HG02571 (cell line): ENCODE measurements around the gene PCSK7.
"Not testable (repeated sequence)": the region's sequence is repeated elsewhere in the genome, so short reads cannot be mapped to it uniquely, and the experiment has no call there.

Source experiments
- ATAC-seq: cut with Tn5 transposase; IDR thresholded peaks from one replicate; pipeline ENCODE4 v1.9.1; 2021; ENCODE audit warnings: mild to moderate bottlenecking, moderate library complexity; ENCODE audit not compliant: unreplicated experiment

The PCSK7 gene

DNA sequence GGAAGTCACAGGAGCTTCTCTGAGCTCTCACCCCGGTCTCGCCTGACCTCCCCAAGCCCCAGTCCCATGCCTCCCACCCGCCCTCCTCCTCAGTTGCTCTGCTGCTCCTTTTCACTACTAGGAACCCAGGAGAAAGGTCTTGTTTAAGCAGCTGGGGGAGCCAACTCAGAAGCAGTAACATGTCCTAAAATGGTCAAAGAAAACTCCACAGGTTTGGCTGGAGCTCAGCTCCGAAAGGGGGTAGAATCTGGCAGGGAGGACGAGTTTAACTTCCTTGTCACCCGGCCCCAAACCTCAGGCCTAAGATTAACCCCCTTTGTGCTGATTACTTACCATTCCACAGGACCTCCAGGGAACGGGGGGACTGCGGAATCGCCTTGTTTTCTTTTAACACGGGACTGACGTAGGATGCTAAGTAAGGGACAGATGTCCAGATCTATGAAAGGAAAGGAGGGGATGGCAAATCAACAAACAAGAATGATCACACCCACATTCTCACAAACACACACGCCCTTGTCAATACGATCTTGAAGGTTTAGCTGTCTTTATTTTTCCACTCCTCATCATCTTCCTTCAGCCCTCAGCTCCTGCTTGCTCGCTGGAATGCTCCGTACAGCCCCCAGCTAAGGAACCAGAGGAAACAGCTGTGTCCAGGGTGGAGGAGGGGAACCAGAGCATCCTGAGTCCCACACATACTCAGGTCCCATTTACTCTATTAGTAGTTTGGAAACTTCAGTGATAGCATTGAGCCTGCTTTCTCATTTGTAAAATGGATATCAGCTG, 13.5 kb downstream of the PCSK7 start:
- ATAC-seq = no peak

DNA sequence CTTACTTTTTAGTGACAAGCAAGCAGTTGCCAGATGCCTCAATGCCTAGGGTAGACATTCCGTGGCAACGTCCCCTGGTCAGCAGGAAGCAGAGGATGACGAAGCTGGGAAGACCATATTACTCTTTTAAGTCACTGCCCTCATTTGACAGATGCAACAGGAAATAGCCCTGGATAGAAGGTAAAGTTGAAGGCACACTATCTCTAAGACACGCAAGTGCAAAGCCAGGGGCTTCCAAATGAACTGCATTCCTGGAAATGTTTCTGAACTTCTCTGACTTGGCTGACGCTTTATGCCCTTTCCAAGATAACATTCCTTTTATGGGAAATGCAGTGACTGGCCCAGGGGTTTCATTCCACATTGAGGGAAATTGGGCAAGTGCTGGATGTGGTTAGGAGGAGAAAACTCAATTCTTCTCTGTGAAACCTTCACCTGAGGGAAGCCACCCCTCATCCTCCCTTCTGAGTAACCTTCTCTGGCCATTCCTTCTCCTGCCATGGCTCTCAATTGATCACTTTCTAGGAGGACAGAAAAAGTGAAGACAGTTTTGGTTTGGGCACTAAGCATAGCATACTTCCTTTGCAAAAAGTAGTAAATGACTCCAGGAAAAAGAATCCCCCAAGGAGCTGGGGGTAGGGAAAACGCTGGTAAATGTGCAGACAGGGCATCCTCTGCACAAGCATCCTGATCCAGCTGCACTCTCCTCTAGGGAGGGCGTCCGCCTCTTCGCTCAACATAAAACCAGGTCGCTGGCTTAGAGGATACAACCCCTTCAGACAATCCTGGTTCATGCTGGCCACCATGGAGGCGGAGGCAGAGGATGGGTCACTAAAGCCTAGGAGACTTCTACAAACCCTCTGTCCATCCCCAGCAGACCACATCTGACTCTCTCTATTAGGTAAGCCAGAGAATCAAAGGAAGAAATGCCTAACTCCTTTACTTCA, 14.5 kb downstream of the PCSK7 start:
- no peak for ATAC-seq

DNA sequence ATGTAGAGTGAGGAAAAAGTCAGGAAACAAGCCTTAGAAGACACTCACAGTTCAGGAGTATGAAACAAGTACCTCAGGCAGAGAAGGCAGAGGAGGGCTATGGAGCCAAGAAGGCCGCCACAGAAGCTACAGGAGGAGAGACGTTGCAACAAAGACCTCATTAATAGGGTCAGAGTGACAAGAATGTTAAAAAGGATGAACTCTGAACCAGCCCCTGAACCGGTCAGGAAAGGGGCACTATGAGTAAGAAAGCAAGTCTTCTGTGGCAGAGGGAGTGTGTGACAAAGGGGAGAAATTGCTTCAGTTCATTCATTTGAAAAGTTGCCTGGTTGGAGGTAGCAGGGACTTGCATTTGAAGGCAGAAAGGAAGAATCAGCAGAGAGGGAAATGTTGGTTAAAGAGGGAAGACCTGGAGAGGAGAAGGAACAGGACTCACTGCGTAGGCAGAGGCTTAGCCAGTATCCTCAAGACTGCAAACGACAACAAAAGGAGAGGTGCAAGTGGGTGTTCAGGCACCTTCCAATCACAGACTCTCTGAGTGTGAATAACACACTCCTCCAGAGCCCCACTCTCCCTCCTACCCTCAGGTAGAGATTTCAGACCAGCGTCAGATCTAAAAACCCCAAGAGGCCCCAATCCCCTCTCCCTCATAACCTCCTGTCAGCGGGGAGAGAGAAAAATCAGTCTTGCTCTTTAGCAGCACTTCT, 17.3 kb downstream of the PCSK7 start:
- no peak for ATAC-seq

DNA sequence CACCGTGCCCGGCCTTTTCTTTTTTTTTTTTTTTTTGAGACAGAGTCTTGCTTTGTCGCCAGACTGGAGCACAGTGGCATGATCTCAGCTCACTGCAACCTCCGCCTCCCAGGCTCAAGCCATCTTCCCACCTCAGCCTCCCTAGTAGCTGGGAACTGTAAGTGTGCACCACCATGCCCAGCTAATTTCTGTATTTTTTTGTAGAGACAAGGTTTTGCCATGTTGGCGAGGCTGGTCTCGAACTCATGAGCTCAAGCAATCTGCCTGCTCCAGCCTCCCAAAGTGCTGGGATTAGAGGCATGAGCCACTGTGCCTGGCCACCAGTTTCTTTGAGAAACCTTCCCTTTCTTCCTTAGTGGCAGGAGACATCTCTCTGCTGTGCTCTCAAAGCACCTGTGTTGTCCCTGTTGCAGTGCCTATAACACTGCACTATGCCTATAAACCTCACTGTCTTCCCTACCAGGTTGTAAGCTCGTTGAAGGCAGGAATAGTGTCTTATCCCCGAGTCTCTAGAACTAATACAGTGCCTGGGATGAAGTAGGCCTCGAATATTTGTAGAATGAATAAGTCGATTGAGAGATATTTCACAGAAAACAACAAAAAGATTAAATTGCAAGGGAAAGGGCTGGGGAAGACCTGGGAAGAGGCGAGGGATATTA, 19.0 kb downstream of the PCSK7 start:
- no peak for ATAC-seq

DNA sequence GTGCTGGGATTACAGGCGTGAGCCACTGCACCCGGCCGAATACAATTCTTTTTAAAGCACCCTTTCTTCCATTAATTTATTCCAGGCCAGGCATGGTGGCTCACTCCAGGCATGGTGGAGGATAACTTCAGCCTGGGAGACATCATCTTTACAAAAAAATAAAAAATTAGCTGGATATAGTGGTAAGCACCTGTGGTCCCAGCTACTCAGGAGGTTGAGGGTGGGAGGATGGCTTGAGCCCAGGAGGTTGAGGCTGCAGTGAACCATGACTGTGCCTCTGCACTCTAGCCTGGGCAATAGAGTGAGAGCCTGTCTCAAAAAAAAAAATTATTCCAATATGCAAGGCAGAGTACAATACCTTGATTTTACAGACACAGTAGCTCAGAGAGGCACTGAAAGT, 21.3 kb downstream of the PCSK7 start:
- no peak for ATAC-seq

DNA sequence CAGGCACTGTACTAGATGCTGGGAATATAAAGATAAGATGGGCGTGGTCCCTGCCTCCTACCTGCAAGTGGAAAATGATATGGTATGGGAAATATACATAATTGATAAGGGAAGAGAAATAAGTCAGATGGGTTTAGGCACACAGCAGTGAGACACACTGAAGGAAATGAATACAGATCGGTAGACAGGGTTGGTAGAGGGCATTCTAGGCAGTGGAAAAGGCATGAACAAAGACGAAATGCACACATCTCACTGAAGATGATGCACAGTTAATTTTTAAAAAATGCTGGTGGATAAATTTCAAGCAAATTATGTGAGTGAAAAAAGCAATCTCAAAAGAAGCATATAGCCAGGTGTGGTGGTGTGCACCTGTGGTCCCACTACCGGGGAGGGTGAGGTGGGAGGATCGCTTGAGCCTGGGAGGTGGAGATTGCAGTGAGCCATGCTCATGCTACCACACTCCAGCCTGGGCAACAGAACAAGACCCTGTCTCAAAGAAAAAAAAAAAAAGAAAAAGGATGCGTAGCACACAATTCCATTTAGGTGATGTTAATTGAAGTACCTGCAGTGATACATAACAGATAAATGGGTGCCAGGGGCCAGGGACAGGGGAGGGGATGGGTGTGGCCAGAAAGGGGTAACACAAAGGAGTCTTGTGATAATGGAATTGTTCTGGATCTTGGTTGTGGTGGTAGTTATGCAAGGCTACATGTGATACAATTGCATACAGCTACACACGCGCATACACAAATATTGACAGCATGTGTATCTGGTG, 22.3 kb downstream of the PCSK7 start:
- ATAC-seq = not testable (repeated sequence)

DNA sequence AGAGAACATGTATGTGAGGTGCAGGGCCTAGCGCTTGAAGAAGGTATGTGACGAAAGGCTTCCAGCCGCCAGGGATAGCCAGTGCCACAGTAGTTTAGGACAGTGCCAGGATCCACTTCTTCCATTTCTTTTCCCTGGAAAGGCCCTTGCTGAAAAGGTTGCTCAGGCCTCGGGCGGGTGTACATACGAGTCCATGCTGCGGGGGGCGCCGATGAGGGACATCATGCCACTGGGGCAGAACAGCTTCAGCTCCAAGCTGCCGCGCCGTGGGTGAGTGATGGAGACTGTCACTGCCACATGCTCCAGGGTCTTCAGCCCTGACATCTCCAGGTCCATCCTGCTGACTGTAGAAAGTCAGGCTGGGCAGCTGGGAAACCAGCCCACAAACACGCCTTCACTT, 23.2 kb downstream of the PCSK7 start:
- not testable (repeated sequence) for ATAC-seq

DNA sequence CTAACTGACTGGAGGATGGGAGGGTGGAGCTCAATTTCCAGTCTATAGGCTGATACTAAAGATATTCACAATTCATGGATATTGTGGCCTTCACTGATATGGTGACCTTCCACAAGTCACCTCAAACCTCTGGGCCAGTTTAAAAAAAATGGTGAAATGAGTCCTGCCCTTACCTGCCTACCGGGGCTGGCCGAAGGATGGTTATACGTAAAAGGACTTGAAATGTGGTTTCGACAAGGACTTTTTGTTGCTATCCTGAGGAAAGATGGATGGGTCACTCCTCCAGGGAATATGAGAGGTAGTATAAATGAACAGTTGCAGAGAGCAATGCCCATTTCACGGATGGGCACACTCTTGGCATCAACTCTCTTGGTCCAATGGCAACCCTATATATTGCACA, 24.4 kb downstream of the PCSK7 start:
- not testable (repeated sequence) for ATAC-seq

DNA sequence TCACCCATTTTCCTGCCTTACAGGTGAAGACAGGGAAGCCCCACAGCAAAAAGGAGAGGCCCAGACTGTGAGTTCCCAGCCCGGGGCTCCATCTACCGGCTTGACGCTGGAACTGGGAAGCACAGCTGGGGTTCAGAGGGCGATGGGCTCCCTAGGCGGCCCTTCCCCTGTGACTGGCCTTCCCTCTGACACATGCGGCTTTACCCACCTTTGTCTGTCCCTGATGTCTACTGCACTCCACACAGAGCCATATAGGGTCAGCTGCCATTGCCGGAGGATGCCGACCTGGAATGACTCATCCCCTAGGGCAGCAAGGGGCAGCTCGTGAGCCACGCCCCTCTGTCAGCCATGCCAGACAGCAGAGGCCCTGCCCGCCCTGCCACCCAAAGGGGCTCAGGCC, 25.0 kb downstream of the PCSK7 start:
- ATAC-seq = not testable (repeated sequence)

DNA sequence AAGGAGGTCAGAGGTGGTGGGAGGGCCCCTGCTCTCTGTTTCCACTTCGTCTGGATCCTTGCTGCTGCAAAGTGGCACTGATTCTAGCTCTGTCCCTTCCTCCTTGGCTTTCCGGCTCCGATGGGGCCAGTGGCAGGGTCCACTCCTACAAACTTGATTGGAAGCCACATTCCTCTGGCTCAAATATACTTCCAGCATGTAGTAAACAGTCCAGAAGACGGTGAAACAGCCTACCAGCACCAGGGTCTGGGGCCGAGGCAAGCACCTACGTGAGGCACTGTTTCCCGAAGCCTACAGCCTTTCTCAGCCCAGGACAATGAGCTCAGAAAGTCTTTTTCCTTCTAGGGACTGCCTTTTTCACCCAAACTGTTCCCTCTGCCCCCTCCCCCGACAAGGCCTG, 25.8 kb downstream of the PCSK7 start:
- not testable (repeated sequence) for ATAC-seq

DNA sequence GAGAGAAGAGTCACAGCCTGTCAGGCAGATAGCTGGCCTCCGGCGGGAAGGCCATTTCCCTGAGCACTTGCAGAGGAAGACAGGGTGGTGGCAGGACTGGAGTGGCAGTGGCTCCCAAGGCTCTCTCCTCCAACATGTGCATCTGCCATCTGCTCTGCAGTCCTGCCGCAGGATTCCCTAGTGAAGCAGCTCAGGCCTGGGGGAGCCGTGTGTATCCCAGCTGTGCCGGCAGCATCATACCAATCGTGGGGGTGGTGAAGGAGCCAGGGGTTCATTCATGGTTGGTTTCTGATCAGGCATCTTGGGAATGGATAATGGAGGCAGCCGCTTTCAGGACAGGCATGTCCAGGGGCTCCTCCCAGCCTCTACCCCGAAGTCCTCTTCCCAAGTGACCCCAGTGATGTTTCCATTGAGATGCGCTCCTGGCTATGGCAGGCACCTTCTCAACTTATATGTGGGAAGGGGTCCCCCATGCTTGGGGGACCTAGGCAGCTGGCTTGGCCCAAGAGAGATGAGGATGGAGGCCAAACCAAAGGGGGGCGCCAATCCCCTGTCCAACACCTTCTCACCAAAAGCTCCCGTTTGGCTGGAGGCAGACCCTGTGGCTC, 26.6 kb downstream of the PCSK7 start:
- no peak for ATAC-seq

DNA sequence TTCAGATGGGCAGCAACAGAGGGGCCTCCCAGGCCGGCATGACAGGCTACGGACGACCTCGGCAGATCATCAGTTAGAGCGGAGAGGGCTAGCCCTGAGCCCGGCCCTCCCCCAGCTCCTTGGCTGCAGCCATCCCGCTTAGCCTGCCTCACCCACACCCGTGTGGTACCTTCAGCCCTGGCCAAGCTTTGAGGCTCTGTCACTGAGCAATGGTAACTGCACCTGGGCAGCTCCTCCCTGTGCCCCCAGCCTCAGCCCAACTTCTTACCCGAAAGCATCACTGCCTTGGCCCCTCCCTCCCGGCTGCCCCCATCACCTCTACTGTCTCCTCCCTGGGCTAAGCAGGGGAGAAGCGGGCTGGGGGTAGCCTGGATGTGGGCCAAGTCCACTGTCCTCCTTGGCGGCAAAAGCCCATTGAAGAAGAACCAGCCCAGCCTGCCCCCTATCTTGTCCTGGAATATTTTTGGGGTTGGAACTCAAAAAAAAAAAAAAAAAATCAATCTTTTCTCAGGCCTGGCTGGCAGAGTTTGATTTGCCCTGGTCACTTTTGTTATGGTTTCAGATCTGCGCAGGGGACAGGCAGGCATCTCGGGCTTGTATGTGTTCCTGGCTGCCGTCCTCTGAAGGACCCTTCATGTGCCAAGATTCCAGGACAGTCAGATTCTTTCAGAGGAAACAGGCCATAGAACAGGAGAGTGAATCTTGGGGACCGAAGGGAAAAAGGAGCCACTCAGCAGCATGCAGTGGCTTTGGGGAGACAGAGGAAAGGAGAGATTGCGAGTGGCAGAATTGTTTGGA, 27.4 kb downstream of the PCSK7 start:
- no peak for ATAC-seq

DNA sequence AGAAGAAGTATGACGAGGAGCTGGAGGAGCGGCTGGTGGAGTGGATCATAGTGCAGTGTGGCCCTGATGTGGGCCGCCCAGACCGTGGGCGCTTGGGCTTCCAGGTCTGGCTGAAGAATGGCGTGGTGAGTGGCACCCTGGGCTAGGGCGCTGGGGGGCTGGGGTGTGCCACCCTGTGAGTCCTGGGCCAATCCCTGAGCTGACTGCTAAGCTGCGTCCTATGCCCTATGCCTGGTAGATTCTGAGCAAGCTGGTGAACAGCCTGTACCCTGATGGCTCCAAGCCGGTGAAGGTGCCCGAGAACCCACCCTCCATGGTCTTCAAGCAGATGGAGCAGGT, 28.8 kb downstream of the PCSK7 start:
- no peak for ATAC-seq

DNA sequence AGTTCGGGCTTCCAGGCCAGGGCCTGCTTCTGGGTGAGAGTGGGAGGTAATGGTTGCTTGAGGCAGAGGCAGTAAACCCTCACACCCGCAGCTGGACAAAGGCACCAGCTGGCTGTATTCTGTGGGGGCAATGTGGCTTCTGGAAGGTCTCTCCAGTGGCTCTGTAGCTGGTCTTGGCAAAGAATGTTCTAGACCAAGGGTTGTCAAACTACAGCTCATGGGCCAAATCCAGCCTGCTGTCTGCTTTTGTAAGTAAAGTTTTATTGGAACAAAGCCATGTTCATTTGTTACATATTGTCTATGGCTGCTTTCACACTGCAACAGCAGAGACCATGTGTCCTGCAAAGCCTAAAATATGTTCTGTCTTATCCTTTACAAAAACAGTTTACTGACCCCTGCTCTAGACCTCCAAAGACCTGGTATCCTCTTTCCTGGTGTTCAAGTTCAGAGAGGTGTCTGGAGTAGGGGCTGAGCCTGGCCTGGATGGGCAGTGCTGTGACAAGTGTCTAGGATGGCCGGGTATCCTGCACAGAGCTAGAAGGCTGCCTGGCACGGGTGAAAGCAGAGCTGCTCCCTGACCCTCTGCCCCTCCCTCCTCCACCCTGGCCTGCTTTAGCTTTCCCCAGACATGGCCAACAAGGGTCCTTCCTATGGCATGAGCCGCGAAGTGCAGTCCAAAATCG, 29.3 kb downstream of the PCSK7 start:
- ATAC-seq = no peak

DNA sequence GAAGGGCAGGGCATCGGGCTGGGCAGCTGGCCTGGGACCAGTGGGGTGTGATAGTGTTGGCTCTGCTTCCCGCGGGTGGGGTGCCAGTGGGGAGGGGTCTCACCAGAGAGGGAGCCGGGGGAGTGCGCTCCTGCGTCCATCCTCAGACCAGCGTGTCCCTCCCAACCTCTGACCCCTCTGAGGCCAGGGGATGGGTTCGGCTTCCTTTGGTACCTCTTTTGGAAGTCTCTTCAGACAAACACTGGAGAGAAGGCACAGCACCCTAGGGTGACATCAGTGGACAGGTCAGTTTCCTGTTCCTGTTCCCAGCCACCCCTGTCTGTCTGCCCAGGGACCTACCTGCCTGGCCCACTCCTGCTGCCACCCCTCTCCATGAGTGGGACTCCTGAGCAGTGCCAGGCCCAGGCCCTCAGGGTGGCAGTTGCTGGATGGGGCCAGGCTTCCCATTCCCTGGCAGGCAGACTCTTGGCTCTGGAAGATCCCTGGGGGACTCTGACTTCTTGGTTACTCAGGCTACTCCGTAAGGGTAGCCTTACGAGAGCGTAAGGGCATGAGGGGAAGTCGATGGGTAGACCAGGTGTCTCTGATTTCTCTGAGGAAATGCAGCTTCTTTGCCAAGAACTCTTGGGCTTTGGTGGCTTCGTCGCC, 30.1 kb downstream of the PCSK7 start:
- no peak for ATAC-seq

DNA sequence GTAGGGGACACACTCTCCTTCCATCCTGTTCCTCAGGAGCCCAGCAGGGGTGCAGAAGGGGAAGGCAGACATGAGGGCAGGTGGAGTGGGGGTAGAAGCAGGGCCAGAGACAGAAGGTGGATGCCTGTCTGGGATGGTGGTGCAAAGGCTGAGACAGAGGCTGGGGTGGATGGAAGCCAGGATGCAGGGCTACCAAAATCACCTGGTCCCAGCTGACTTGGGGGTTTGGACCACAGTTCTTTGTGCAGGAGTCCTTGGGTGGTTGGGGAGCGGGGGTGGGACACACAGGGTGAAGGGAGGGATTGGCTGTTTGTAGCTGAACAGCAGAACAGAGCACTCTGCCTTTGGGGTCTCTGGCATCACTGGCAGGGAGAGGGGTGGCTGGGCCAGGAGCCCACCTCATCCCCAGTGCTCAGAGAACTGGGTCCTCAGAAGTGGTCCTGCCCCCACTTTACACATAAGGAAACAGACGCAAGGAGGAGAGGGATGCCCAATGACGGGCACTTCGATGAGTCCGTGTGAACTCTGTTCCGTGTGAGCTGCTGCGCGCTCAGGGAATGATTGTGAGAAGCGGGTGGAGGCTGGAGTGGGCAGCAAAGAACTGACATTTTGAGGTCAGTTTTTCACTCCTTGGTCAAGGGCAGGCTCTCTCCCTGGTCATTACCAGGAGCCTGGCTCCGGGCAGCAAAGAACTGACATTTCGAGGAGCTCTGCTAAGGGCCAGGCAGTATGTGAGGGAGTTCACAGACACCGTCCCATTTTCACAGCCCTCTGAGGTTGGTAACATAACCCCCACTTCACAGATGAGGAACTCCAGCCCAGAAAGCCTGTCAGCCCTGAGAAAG, 30.8 kb downstream of the PCSK7 start:
- ATAC-seq = no peak
